Adipocyte (in vitro differentiated cells): ENCODE data around the gene SARM1.

Experiments
- DNase-seq: peaks from one replicate; pipeline ENCODE4 v3.0.0-alpha.2; 2015; ENCODE audit warnings: low read depth
- H3K27me3 ChIP-seq: replicated peaks from 2 replicates; pipeline ENCODE4 v1.7.0; 2013; ENCODE audit warnings: mild to moderate bottlenecking, low read length, moderate library complexity; ENCODE audit not compliant: control insufficient read depth, insufficient read depth
- H3K36me3 ChIP-seq: 2 replicates; pipeline ENCODE4 v1.7.0; 2013; ENCODE audit warnings: low read length, mild to moderate bottlenecking, moderate library complexity; ENCODE audit not compliant: control insufficient read depth, insufficient read depth, severe bottlenecking
- H3K4me1 ChIP-seq: 2 replicates; pipeline ENCODE4 v1.7.0; 2013; ENCODE audit warnings: mild to moderate bottlenecking, low read length, moderate library complexity; ENCODE audit not compliant: control insufficient read depth, insufficient read depth
- H3K4me3 ChIP-seq: 2 replicates; pipeline ENCODE4 v1.7.0; 2013; ENCODE audit warnings: mild to moderate bottlenecking, low read length, moderate library complexity
- H3K9ac ChIP-seq: 2 replicates; pipeline ENCODE4 v1.7.0; 2013; ENCODE audit warnings: mild to moderate bottlenecking, low read length, moderate library complexity
- H3K9me3 ChIP-seq: 2 replicates; pipeline ENCODE4 v1.7.0; 2013; ENCODE audit warnings: mild to moderate bottlenecking, low read length, moderate library complexity; ENCODE audit not compliant: control insufficient read depth

The SARM1 gene

GRCh38 chr17:28370744-28371103 lies 770 bp upstream of the SARM1 start:
- Histone ChIP-seq H3K4me3 (no peak overlapping the region), H3K27me3 (no peaks in the 10 kb centered on the region)
- DNase-seq: no peak

GRCh38 chr17:28372203-28372944 lies 880 bp downstream of the SARM1 start:
- H3K4me1 ChIP-seq: peaks cover 26% of the 10 kb centered on the region
- peak overlapping the region; percentile 56 for H3K9ac ChIP-seq
- H3K36me3 ChIP-seq: no peaks in the 10 kb centered on the region
- H3K9me3 ChIP-seq: no peaks in the 10 kb centered on the region
- peak; percentile 66 for DNase-seq
- H3K27me3 ChIP-seq: no peaks in the 10 kb centered on the region
- peak overlapping the region; percentile 71 for H3K4me3 ChIP-seq

More at GRCh38 chr17:28370744-28371103, 770 bp upstream of the SARM1 start:
- Histone ChIP-seq H3K9ac (no peak overlapping the region), H3K36me3 (no peaks in the 10 kb centered on the region), H3K9me3 (no peaks in the 10 kb centered on the region), H3K4me1 (peaks cover 26% of the 10 kb centered on the region)

GRCh38 chr17:28372945-28373274 lies 1.4 kb downstream of the SARM1 start:
- DNase-seq: peak; percentile 6
- Histone ChIP-seq H3K36me3 (no peaks in the 10 kb centered on the region), H3K4me3 (peak overlapping the region; percentile 71), H3K9me3 (no peaks in the 10 kb centered on the region), H3K27me3 (no peaks in the 10 kb centered on the region), H3K9ac (no peak overlapping the region), H3K4me1 (peaks cover 26% of the 10 kb centered on the region)

GRCh38 chr17:28379814-28380801 lies 8.6 kb downstream of the SARM1 start:
- DNase-seq: peak; percentile 83
- Histone ChIP-seq H3K4me3 (no peak overlapping the region), H3K27me3 (peaks cover 3% of the 10 kb centered on the region), H3K36me3 (no peaks in the 10 kb centered on the region), H3K9me3 (no peaks in the 10 kb centered on the region), H3K4me1 (no peaks in the 10 kb centered on the region), H3K9ac (no peak overlapping the region)

- H3K9me3 ChIP-seq: no peaks in the 10 kb centered on the region
- DNase-seq: no peak
- peaks cover 3% of the 10 kb centered on the region for H3K27me3 ChIP-seq
- no peaks in the 10 kb centered on the region for H3K36me3 ChIP-seq
- no peaks in the 10 kb centered on the region for H3K4me1 ChIP-seq
- H3K9ac ChIP-seq: no peak overlapping the region
- H3K4me3 ChIP-seq: no peak overlapping the region
Measured at GRCh38 chr17:28381141-28381825, 9.8 kb downstream of the SARM1 start.

GRCh38 chr17:28384281-28385036 lies 13.0 kb downstream of the SARM1 start:
- Histone ChIP-seq H3K9ac (no peak overlapping the region), H3K9me3 (no peaks in the 10 kb centered on the region), H3K27me3 (peaks cover 3% of the 10 kb centered on the region), H3K4me1 (no peaks in the 10 kb centered on the region), H3K36me3 (peaks cover 4% of the 10 kb centered on the region), H3K4me3 (no peak overlapping the region)
- no peak for DNase-seq

- Histone ChIP-seq H3K4me3 (no peak overlapping the region), H3K36me3 (peaks cover 8% of the 10 kb centered on the region), H3K9me3 (no peaks in the 10 kb centered on the region), H3K27me3 (peaks cover 3% of the 10 kb centered on the region), H3K9ac (no peak overlapping the region), H3K4me1 (no peaks in the 10 kb centered on the region)
- no peak for DNase-seq
Measured at GRCh38 chr17:28385037-28385400, 13.5 kb downstream of the SARM1 start.

GRCh38 chr17:28385406-28385805 lies 13.9 kb downstream of the SARM1 start:
- Histone ChIP-seq H3K9me3 (no peaks in the 10 kb centered on the region), H3K4me3 (no peak overlapping the region), H3K4me1 (no peaks in the 10 kb centered on the region), H3K36me3 (peaks cover 8% of the 10 kb centered on the region), H3K9ac (no peak overlapping the region), H3K27me3 (peaks cover 3% of the 10 kb centered on the region)
- DNase-seq: no peak

GRCh38 chr17:28386391-28386790 lies 14.9 kb downstream of the SARM1 start:
- Histone ChIP-seq H3K4me3 (no peak overlapping the region), H3K36me3 (peaks cover 8% of the 10 kb centered on the region), H3K4me1 (no peaks in the 10 kb centered on the region), H3K9me3 (no peaks in the 10 kb centered on the region), H3K27me3 (peaks cover 3% of the 10 kb centered on the region), H3K9ac (no peak overlapping the region)
- no peak for DNase-seq

GRCh38 chr17:28388106-28388505 lies 16.6 kb downstream of the SARM1 start:
- Histone ChIP-seq H3K4me3 (no peak overlapping the region), H3K9ac (no peak overlapping the region), H3K9me3 (no peaks in the 10 kb centered on the region), H3K36me3 (peaks cover 8% of the 10 kb centered on the region), H3K4me1 (peaks cover 5% of the 10 kb centered on the region), H3K27me3 (peaks cover 3% of the 10 kb centered on the region)
- no peak for DNase-seq
